GM18507 (cell line): ENCODE measurements around the gene KCNK2.

Experiments
- DNase-seq: peaks from one replicate; pipeline ENCODE4 v3.0.0; 2011; ENCODE audit warnings: low read depth; ENCODE audit not compliant: insufficient read length; ENCODE audit errors: extremely low spot score
- FAIRE-seq: peaks from 2 replicates; lab custom pipeline; 2011; peaks lifted over from hg19 to GRCh38; lab: Jason Lieb, UNC

The KCNK2 gene, protein sequence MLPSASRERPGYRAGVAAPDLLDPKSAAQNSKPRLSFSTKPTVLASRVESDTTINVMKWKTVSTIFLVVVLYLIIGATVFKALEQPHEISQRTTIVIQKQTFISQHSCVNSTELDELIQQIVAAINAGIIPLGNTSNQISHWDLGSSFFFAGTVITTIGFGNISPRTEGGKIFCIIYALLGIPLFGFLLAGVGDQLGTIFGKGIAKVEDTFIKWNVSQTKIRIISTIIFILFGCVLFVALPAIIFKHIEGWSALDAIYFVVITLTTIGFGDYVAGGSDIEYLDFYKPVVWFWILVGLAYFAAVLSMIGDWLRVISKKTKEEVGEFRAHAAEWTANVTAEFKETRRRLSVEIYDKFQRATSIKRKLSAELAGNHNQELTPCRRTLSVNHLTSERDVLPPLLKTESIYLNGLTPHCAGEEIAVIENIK

DNA sequence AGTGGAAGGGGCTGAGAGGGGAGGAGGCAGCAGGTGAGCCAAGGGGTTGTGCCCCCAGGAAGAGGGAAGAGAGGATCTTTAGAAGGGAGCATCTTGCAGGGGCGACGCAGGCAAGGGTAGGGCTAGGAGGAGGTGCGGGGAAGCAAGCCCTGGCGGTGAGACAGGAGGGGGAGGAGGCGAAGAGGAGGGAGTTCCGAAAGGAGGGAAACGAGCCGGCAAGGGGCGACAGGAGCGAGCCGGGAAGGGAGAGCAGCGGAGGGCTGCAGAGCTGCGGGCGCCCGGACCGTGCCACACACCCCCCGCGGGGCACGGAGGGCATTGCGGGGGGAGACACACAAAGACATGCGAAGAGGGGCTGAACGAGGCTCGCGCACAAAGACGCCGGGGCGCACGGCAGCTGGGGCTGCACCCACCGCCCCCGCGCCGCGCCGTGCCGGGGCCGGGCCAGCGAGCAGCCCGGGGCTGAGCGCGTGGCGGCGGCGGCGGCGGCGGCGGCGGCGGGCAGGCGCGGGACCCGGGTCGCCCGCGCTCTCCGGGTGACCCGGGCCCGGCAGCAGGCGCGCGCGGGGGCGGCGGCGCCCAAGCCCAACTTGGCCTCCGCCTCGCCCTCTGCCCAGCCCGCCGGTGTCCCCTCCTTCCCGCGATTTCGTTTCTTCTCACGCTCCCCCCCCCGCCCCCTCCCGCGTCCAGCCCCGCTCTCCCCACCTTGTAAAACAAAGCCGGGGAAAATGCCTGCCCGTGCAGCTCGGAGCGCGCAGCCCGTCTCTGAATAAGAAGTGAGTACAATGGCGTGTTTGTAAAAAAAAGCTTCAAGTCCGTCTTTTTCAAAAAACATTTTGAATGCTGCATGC is at the start of gene KCNK2:
KCNK2 (plus strand) TSS at position 206 of the 851 bp plus-strand sequence. CDS start 649 bp downstream, outside the sequence.
- no peak for DNase-seq

DNA sequence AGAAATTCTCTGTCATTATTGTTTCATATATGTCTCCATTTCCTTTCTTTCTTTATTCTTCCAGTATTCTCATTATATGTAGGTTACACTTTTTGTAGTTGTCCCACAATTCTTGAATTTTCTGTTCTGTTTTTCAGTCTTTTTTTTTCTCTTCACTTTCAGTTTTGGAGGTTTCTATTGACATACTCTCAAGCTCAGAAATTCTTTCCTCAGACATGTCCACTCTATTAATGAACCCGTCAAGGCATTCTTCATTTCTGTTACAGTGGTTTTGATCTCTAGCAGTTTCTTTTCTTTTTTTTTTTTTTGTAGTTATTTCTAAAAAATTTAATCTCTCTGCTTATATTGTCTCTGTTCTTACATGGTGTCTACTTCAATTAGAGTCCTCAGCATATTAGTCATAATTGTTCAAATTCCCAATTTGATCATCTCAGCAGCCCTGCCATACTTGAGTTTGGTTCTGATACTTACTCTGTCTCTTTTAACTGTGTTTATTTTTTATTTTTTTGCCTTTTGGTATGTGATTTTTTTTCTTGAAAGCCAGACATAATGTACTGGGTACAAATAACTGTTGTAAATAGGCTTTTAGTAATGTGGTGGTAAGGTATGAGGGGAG is 49.5 kb upstream of the KCNK2 start:
- FAIRE-seq: no peak
- DNase-seq: no peak

More for the DNA sequence above, at the start of gene KCNK2:
- FAIRE-seq: no peak

GRCh38 chr1:215040190-215040589 is 42.3 kb upstream of the KCNK2 start:
- FAIRE-seq (no peak), DNase-seq (no peak)

GRCh38 chr1:215043401-215043800 is 39.1 kb upstream of the KCNK2 start:
- DNase-seq (no peak), FAIRE-seq (no peak)

- DNase-seq (no peak), FAIRE-seq (no peak)
Observed at GRCh38 chr1:215044151-215044550, 38.4 kb upstream of the KCNK2 start.

- FAIRE-seq: no peak
Observed at GRCh38 chr1:215045698-215046308, 36.7 kb upstream of the KCNK2 start.

DNA sequence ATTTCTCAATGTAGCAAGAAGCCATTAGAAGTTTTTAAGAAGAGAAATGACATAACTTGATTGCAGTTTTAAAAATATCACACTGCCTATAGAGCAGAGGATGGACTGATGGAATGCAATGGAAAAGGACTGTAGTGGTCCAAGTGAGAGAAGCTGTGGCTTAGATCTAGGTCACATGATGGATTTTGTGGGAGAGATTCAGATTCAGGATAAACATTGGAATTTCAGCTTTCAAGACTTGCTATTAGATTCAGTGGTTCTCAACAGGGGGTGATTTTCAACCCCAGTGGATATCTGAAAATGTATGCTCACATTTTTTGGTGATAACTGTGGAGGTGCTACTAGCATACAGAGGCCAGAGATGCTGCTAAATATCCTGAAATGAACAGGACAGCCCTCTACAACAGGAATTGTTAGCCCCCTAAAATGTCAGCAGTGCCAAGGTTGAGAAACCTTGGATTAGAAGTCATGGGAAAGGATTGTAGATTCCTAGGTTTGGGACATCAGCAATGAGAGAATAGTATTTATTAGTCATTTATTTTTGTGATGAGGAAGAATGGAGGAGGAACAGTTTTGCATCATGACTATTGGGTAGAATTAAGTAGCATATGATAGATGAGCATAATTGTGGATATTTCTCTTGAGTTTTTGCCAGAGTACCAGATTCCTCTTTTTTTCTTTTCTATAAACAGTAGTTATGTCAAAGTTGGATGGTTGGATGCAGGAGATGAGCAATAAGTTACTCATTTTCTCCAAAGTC is 30.1 kb upstream of the KCNK2 start:
- no peak for DNase-seq
- no peak for FAIRE-seq

More at GRCh38 chr1:215045698-215046308, 36.7 kb upstream of the KCNK2 start:
- no peak for DNase-seq

DNA sequence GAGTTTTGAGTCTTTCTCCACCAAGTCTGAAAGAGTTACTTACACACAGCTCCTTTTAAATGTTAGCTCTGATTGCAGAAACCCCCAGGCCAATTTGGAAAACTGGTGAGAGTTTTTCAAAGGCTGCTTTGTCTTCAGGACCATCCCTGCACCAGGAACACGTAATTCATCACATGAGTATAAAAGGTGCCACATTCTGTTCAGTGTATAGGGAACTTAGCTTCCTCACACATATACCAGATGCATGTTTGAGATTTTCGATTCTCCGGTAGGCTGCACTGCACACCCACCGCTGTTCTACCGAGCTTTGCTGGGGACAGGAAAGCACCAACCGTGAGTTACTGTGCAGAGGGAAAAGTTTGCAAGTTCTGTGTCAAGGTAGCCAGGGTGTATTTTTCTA is 28.3 kb upstream of the KCNK2 start:
- no peak for FAIRE-seq

DNA sequence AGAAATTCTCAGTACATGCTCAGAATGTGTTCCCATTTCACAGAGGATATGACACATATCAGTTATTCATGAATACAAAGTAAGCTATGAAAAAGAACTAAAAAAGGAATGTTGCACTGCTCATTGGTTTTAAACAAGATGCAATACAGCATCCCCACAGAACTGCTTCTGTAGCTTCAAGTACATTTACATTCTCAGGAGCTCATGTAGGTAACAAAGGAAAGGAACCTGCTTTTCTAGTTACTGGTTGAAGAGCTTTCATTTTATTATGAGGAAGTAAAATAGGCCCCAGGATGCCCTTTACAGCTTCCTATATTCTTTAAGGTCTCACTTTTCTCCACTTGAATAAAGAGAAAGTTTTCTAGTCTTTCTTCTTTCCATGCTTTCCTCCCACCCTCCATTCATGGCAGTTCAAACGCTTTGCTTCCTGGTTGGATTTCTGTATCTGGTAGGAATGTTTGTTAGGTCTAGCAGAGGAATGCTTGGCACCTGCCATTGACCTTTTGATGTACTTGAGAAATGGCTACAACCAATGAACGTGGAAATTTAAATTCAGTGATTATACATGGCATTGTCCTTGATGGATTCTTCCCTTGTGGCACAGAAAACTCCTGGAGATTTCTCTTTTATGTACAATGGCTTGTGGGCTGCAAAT is 27.1 kb upstream of the KCNK2 start:
- no peak for FAIRE-seq

More for the DNA sequence above, 28.3 kb upstream of the KCNK2 start:
- DNase-seq: no peak

DNA sequence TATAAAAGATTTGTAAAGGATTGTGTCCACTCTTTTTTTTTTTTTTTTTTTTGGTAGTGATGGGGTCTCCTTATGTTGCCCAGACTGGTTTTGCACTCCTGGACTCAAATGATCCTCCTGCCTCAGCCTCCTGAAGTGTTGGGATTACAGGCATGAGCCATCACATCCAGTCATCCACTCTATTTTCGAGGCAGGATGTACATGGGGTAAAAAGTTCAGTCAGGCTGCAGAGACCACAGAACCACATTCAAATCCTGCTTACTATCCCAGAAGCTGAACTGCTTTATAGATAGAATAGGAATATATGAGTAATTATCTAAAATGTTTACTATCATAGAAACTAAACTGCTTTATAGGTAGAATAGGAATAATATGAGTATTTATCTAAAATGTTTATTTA is 26.0 kb upstream of the KCNK2 start:
- no peak for FAIRE-seq
- DNase-seq: no peak

More for the DNA sequence above, 27.1 kb upstream of the KCNK2 start:
- no peak for DNase-seq

- DNase-seq: no peak
- no peak for FAIRE-seq
Observed at GRCh38 chr1:215059947-215060346, 22.6 kb upstream of the KCNK2 start.

DNA sequence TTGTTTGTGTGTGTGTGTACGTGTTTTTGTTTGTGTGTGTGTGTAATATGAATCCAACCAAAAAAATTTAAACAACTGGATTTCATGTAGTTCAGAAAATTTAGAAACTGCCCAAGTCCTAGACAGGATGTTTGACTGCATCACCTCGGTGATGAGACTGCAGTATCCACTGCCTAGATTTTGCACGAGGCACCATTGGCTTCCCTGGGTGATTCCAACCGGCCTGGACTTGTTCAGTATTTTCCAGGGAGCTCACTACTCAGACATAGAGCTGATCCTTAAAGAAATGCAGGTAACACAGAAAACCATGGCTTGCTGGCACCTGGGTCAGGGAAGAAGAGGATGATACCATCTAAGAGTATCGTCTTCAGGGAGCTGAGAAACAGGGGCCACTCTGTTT is 18.2 kb upstream of the KCNK2 start:
- FAIRE-seq (no peak), DNase-seq (no peak)

DNA sequence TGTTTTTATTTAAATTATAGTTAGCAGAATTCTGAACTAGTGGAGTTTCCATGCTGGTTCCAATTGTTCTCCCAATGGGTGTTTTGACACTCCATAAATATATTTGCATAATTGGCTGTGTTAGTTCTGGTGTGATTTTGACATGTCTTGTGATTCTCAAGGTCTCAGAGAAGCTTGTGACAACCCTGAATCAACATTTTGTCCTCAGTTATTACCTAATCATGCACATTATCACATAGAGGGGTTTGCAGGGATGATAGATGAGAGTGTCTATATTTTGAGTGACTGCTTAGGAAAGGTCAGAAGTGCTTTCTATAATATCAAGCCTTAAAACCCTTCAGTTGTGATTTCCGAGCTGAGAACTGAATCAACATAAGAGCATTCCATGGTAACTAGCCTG is 11.5 kb upstream of the KCNK2 start:
- no peak for FAIRE-seq

GRCh38 chr1:215076322-215076721 is 6.2 kb upstream of the KCNK2 start:
- DNase-seq: no peak
- FAIRE-seq: no peak

More for the DNA sequence above, 11.5 kb upstream of the KCNK2 start:
- no peak for DNase-seq

DNA sequence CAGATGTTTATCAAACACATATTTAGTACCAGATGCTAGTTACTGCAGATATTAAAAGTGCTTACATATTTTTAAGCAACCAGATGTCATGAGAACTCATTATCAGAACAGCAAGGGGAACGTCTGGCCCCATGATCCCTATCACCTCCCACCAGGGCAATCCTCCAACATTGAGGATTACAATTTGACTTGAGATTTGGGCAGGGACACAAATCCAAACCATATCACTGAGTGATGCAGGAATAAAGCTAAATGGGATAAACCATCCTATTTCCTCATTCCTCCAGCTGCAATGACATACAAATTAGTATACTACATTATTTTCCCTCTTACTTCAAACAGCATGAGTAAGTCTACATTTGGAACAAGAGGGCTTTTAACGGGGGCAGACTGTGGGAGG is 3.1 kb upstream of the KCNK2 start:
- FAIRE-seq: no peak

GRCh38 chr1:215081661-215082531 is 641 bp upstream of the KCNK2 start:
- FAIRE-seq (no peak), DNase-seq (no peak)

More for the DNA sequence above, 3.1 kb upstream of the KCNK2 start:
- no peak for DNase-seq

DNA sequence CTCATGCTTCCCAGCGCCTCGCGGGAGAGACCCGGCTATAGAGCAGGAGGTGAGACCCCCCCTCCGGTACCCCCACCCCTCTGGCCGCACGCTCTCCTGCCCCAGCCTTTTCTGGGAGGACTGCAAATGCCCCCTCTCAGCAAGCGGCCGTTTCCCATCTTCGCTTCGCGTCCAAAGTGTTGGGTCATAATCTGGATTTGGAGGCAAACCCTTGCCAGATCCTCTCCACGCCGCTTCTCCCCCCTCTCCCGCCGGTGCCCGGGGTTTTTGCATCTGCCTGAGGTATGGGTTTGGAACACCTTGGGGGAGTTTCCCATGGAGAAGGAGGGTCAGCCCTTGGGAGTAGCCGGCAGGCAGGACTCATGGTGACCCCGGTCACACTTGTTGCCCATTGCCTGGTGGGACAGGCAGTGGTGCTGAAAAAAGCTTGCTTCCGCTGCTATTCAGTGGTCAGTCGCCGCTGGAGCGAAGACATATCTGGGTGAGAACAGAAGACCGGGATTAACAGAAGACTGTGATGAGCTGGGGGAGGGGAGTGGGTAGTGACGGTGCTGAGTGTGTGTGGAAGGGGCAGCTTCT is 935 bp downstream of the KCNK2 start:
- DNase-seq (no peak), FAIRE-seq (no peak)
